SU-DHL-6 (cell line): ENCODE measurements around the gene VSTM4.

ENCODE experiments used
- H2AFZ ChIP-seq: fragments of 200-600 bp; sonication (generic); 2 replicates; pipeline ENCODE4 v1.6.1; 2014; ENCODE audit warnings: low read depth, mild to moderate bottlenecking, moderate library complexity, mixed read lengths, antibody characterized with exemption, low read length; ENCODE audit not compliant: severe bottlenecking
- H3F3A ChIP-seq: fragments of 200-600 bp; shearing (Covaris generic); 2 replicates; pipeline ENCODE4 v1.6.0; 2016; ENCODE audit warnings: antibody characterized with exemption, mild to moderate bottlenecking; ENCODE audit not compliant: insufficient read depth
- H3K27ac ChIP-seq: fragments of 200-600 bp; sonication (generic); 2 replicates; pipeline ENCODE4 v1.5.1; 2016; ENCODE audit warnings: low read depth, mild to moderate bottlenecking, low read length, moderate library complexity, mixed read lengths
- H3K27me3 ChIP-seq: fragments of 200-600 bp; sonication (generic), shearing (Covaris generic); 2 replicates; pipeline ENCODE4 v1.6.0; 2014; ENCODE audit warnings: mild to moderate bottlenecking, low read length
- H3K36me3 ChIP-seq: fragments of 200-600 bp; sonication (generic); 2 replicates; pipeline ENCODE4 v1.6.1; 2014; ENCODE audit warnings: mild to moderate bottlenecking, low read length, mixed read lengths
- H3K4me2 ChIP-seq: fragments of 300-600, 200-600 bp; shearing (Covaris generic), sonication (generic); 2 replicates; pipeline ENCODE4 v1.6.0; 2014; ENCODE audit warnings: low read length, low read depth, mild to moderate bottlenecking; ENCODE audit not compliant: poor library complexity, severe bottlenecking
- H3K4me3 ChIP-seq: fragments of 200-600 bp; sonication (generic); 2 replicates; pipeline ENCODE4 v1.5.1; 2014; ENCODE audit warnings: antibody characterized with exemption, low read length, mild to moderate bottlenecking, mixed read lengths; ENCODE audit not compliant: insufficient read depth, poor library complexity, severe bottlenecking
- H3K79me2 ChIP-seq: fragments of 200-600 bp; sonication (generic); 2 replicates; pipeline ENCODE4 v1.6.1; 2014; ENCODE audit warnings: mild to moderate bottlenecking, low read length, moderate library complexity; ENCODE audit not compliant: insufficient read depth
- H3K9ac ChIP-seq: fragments of 200-600 bp; sonication (generic); 2 replicates; pipeline ENCODE4 v1.7.0; 2014; ENCODE audit warnings: mild to moderate bottlenecking, low read length
- H3K9me2 ChIP-seq: fragments of 200-600 bp; sonication (generic); replicated peaks from 2 replicates; pipeline ENCODE4 v1.6.1; 2014; ENCODE audit warnings: low read length; ENCODE audit not compliant: insufficient read depth
- H3K9me3 ChIP-seq: fragments of 200-600 bp; sonication (generic); 2 replicates; pipeline ENCODE4 v1.6.1; 2014; ENCODE audit warnings: low read length, mixed read lengths; ENCODE audit not compliant: insufficient read depth
- H4K20me1 ChIP-seq: fragments of 200-600 bp; sonication (generic); 2 replicates; pipeline ENCODE4 v1.6.1; 2014; ENCODE audit warnings: low read depth, mild to moderate bottlenecking, antibody characterized with exemption, low read length, moderate library complexity, mixed read lengths
- CTCF ChIP-seq: fragments of 200-600 bp; sonication (generic); IDR thresholded peaks from one replicate; pipeline ENCODE4 v1.5.1; 2017; ENCODE audit warnings: antibody characterized with exemption, mild to moderate bottlenecking, low read length, moderate library complexity; ENCODE audit not compliant: insufficient read depth, poor library complexity, severe bottlenecking
- EZH2phosphoT487 ChIP-seq: fragments of 200-600 bp; sonication (generic), shearing (Covaris generic); conservative IDR thresholded peaks from 2 replicates; pipeline ENCODE4 v1.6.1; 2018; ENCODE audit warnings: mild to moderate bottlenecking, antibody characterized with exemption, low read length, moderate library complexity, mixed read lengths

VSTM4 gene

GRCh38 chr10:49068672-49069217 lies 46.6 kb downstream of the VSTM4 start:
- no peak for TF ChIP-seq EZH2phosphoT487
- TF ChIP-seq CTCF: no peak
- no peak overlapping the region for H3K4me3 ChIP-seq
- no peak overlapping the region for H3K4me2 ChIP-seq
- H3F3A ChIP-seq: no peaks in the 10 kb centered on the region
- H3K27ac ChIP-seq: no peak overlapping the region
- no peaks in the 10 kb centered on the region; the same call in 1 of the 2 replicates for H3K27me3 ChIP-seq
- no peaks in the 10 kb centered on the region for H3K79me2 ChIP-seq
- H3K36me3 ChIP-seq: no peaks in the 10 kb centered on the region
- no peak overlapping the region for H2AFZ ChIP-seq
- H3K9ac ChIP-seq: no peak overlapping the region
- H3K9me2 ChIP-seq: no peaks in the 10 kb centered on the region
- H4K20me1 ChIP-seq: no peaks in the 10 kb centered on the region
- no peaks in the 10 kb centered on the region for H3K9me3 ChIP-seq

- Histone ChIP-seq H2AFZ (no peak overlapping the region), H3K27ac (no peak overlapping the region), H3K9me2 (no peaks in the 10 kb centered on the region), H3F3A (no peaks in the 10 kb centered on the region), H3K36me3 (no peaks in the 10 kb centered on the region), H3K27me3 (no peaks in the 10 kb centered on the region; the same call in 1 of the 2 replicates), H3K79me2 (no peaks in the 10 kb centered on the region), H3K4me3 (no peak overlapping the region), H3K4me2 (no peak overlapping the region), H3K9ac (no peak overlapping the region), H3K9me3 (no peaks in the 10 kb centered on the region), H4K20me1 (no peaks in the 10 kb centered on the region)
- TF ChIP-seq CTCF (no peak), EZH2phosphoT487 (no peak)
Measured at GRCh38 chr10:49068209-49068608, 47.1 kb downstream of the VSTM4 start.

GRCh38 chr10:49066944-49067730 lies 48.2 kb downstream of the VSTM4 start:
- H3K4me3 ChIP-seq: no peak overlapping the region
- H3K36me3 ChIP-seq: no peaks in the 10 kb centered on the region
- no peak for TF ChIP-seq EZH2phosphoT487
- no peak for TF ChIP-seq CTCF
- H3K27ac ChIP-seq: no peak overlapping the region
- H3K4me2 ChIP-seq: no peak overlapping the region
- no peak overlapping the region for H2AFZ ChIP-seq
- no peaks in the 10 kb centered on the region for H3K9me2 ChIP-seq
- no peaks in the 10 kb centered on the region for H3F3A ChIP-seq
- H4K20me1 ChIP-seq: no peaks in the 10 kb centered on the region
- no peaks in the 10 kb centered on the region for H3K79me2 ChIP-seq
- H3K9me3 ChIP-seq: no peaks in the 10 kb centered on the region
- no peak overlapping the region for H3K9ac ChIP-seq
- H3K27me3 ChIP-seq: no peaks in the 10 kb centered on the region; the same call in 1 of the 2 replicates
